ENCODE measurements around the gene EPB41L2.

DNA sequence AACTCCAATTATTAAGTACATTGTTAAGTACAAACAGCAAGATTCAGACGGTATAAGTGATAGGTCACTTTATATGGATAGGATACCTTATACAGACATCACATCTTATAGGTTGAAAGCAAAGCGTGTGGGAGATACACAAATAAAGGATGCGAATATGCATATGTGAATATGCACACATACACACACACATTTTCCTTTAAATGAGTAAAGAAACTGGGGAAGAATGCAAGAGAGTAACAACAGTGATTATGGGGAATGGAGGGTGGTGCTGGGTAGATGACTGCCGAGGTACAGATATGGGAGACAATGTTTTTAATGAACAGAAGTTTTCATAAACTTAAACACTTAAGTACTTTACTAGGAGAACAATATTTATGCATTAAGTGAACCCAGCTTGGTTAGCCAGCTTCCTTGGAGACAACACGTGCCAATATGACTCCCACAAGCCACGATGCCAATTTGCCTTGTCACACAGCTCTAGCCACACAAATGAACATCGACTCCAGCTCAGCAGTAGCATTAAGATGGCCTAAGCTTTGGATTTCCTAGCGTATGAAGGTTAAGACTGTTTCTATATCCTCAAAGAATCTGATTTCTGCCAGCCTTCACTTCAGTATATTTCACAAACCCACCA is 96.6 kb downstream of the EPB41L2 start:
- TF ChIP-seq, protein P1, sequence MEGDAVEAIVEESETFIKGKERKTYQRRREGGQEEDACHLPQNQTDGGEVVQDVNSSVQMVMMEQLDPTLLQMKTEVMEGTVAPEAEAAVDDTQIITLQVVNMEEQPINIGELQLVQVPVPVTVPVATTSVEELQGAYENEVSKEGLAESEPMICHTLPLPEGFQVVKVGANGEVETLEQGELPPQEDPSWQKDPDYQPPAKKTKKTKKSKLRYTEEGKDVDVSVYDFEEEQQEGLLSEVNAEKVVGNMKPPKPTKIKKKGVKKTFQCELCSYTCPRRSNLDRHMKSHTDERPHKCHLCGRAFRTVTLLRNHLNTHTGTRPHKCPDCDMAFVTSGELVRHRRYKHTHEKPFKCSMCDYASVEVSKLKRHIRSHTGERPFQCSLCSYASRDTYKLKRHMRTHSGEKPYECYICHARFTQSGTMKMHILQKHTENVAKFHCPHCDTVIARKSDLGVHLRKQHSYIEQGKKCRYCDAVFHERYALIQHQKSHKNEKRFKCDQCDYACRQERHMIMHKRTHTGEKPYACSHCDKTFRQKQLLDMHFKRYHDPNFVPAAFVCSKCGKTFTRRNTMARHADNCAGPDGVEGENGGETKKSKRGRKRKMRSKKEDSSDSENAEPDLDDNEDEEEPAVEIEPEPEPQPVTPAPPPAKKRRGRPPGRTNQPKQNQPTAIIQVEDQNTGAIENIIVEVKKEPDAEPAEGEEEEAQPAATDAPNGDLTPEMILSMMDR (IDR thresholded peaks at IDR 0.05 in 8 of 11, conservative IDR thresholded peaks at IDR 0.05 in 3 of 11), result no peak
- no peak for TF ChIP-seq POLR2AphosphoS5 (IDR thresholded peaks at IDR 0.05)

Measured in spleen (tissue), 7 donors.